A549 (cell line): ENCODE data around the gene GRK4. TPM values are rescaled to one million over a fixed set of nuclear protein-coding genes. Genes with fewer than 3 reads are reported as not detected.

Experiments
- ATAC-seq, 2 experiments: fragments of 200-7000 bp in 1 of 2; fragments of >200 bp in 1 of 2; cut with Nextera tagmentation in 1 of 2; cut with Tn5 transposase in 1 of 2; 3 replicates each; pipeline versions ENCODE4 v1.8.0 to v1.9.1; 2018 to 2020; ENCODE audit warnings: mild to moderate bottlenecking in 1 of 2, moderate library complexity in 1 of 2
- CTCF ChIA-PET: fragments of 300-600 bp; sonication (Branson Sonifier 250); formaldehyde crosslinking; extraction: SDS; loops from one replicate; lab custom pipeline; 2021; ENCODE audit warnings: antibody characterized with exemption, inconsistent platforms; lab: Yijun Ruan, JAX
- POLR2A ChIA-PET: fragments of 350-600 bp; formaldehyde crosslinking; extraction: SDS; loops from one replicate; lab custom pipeline; 2021; ENCODE audit warnings: antibody characterized with exemption, inconsistent platforms; lab: Yijun Ruan, JAX
- DNase-seq, 2 experiments: peaks; one replicate each; pipeline versions ENCODE4 v3.0.0 to v3.0.0-alpha.2; 2011 to 2016; ENCODE audit warnings: low read depth in 1 of 2, low spot score in 1 of 2
- FAIRE-seq: peaks from 2 replicates; lab custom pipeline; 2011; peaks lifted over from hg19 to GRCh38; lab: Jason Lieb, UNC
- H3K27ac ChIP-seq, 2 experiments: fragments of >200 bp; sonication (Bioruptor Twin); formaldehyde crosslinking; 3 replicates each; pipeline ENCODE4 v1.5.1; 2016 to 2017
- H3K4me1 ChIP-seq: fragments of >200 bp; sonication (Bioruptor Twin); formaldehyde crosslinking; 3 replicates; pipeline ENCODE4 v1.6.1; 2016
- H3K4me2 ChIP-seq: fragments of >200 bp; sonication (Bioruptor Twin); formaldehyde crosslinking; 3 replicates; pipeline ENCODE4 v1.6.1; 2016
- H3K4me3 ChIP-seq: fragments of >200 bp; sonication (Bioruptor Twin); formaldehyde crosslinking; 3 replicates; pipeline ENCODE4 v1.5.1; 2016
- H3K9me3 ChIP-seq: fragments of >200 bp; sonication (Bioruptor Twin); formaldehyde crosslinking; 3 replicates; pipeline ENCODE4 v1.6.1; 2016
- BHLHE40 ChIP-seq: IDR thresholded peaks from 2 replicates; pipeline ENCODE4 v1.6.1; 2012; ENCODE audit warnings: low read depth, low read length, inconsistent platforms
- CBX2 ChIP-seq: fragments of 200-600 bp; sonication (generic); IDR thresholded peaks from 2 replicates; pipeline ENCODE4 v1.6.1; 2016; ENCODE audit warnings: low read depth, mild to moderate bottlenecking, borderline replicate concordance
- CHD2 ChIP-seq: fragments of 150-350 bp; IDR thresholded peaks from 2 replicates; pipeline ENCODE4 v1.6.1; 2014; ENCODE audit warnings: low read length; ENCODE audit not compliant: partially characterized antibody
- CHD4 ChIP-seq: fragments of 200-600 bp; sonication (generic); IDR thresholded peaks from 2 replicates; pipeline ENCODE4 v1.6.1; 2016; ENCODE audit warnings: antibody characterized with exemption, mild to moderate bottlenecking, borderline replicate concordance
- EP300 ChIP-seq, 2 experiments: fragments of >200 bp; sonication (Bioruptor Twin); formaldehyde crosslinking; IDR thresholded peaks; 2 replicates in 1 of 2; 3 replicates in 1 of 2; pipeline ENCODE4 v1.6.1; 2016 to 2017
- GATA3 ChIP-seq: IDR thresholded peaks from 2 replicates; pipeline ENCODE4 v1.6.1; 2012; ENCODE audit warnings: borderline replicate concordance
- HEYL ChIP-seq: fragments of 250-450 bp; sonication (Bioruptor Pico); IDR thresholded peaks from 2 replicates; pipeline ENCODE4 v1.8.0; 2021; ENCODE audit warnings: mild to moderate bottlenecking, moderate library complexity
- HOXB13 ChIP-seq: fragments of 250-450 bp; sonication (Bioruptor Pico); IDR thresholded peaks from 2 replicates; pipeline ENCODE4 v1.5.0; 2020; ENCODE audit warnings: low read depth, mild to moderate bottlenecking, moderate library complexity
- HOXB5 ChIP-seq: fragments of 250-450 bp; sonication (Bioruptor Pico); IDR thresholded peaks from 2 replicates; pipeline ENCODE4 v1.5.0; 2020; ENCODE audit warnings: mild to moderate bottlenecking, moderate library complexity
- JUN ChIP-seq, 2 experiments: fragments of >200 bp; sonication (Bioruptor Twin); formaldehyde crosslinking; IDR thresholded peaks; 2 replicates in 1 of 2; 3 replicates in 1 of 2; pipeline ENCODE4 v1.6.1; 2016 to 2017
- JUNB ChIP-seq: fragments of >200 bp; sonication (Bioruptor Twin); formaldehyde crosslinking; IDR thresholded peaks from 2 replicates; pipeline ENCODE4 v1.6.1; 2016
- KDM1A ChIP-seq: fragments of 200-600 bp; sonication (generic); IDR thresholded peaks from 2 replicates; pipeline ENCODE4 v1.6.1; 2016; ENCODE audit warnings: low read depth, mild to moderate bottlenecking
- KDM5A ChIP-seq: fragments of 200-600 bp; sonication (generic); IDR thresholded peaks from 2 replicates; pipeline ENCODE4 v1.6.1; 2016; ENCODE audit warnings: antibody characterized with exemption, mild to moderate bottlenecking
- MAFK ChIP-seq: fragments of 450-650 bp; IDR thresholded peaks from 2 replicates; pipeline ENCODE4 v1.6.1; 2014; ENCODE audit not compliant: partially characterized antibody
- MAZ ChIP-seq: fragments of 150-350 bp; IDR thresholded peaks from 2 replicates; pipeline ENCODE4 v1.6.1; 2014; ENCODE audit warnings: antibody characterized with exemption, low read depth, low read length, borderline replicate concordance
- MYC ChIP-seq: IDR thresholded peaks from 2 replicates; pipeline ENCODE4 v1.6.1; 2012; ENCODE audit warnings: mild to moderate bottlenecking, inconsistent platforms, low read length, improper control_type of control experiment, borderline replicate concordance
- NPAS2 ChIP-seq: fragments of 250-450 bp; sonication (Bioruptor Pico); IDR thresholded peaks from 2 replicates; pipeline ENCODE4 v1.8.0; 2022; ENCODE audit warnings: mild to moderate bottlenecking, moderate library complexity, borderline replicate concordance
- NR3C1 ChIP-seq: fragments of >200 bp; sonication (Bioruptor Twin); formaldehyde crosslinking; IDR thresholded peaks from 3 replicates; pipeline ENCODE4 v1.6.1; 2017
- POLR2A ChIP-seq: IDR thresholded peaks from 2 replicates; pipeline ENCODE4 v1.6.1; 2012; ENCODE audit warnings: mild to moderate bottlenecking, low read length
- RARB ChIP-seq: fragments of 250-450 bp; sonication (Bioruptor Pico); IDR thresholded peaks from 2 replicates; pipeline ENCODE4 v1.8.0; 2021; ENCODE audit warnings: mild to moderate bottlenecking, moderate library complexity
- SREBF2 ChIP-seq: fragments of 450-650 bp; IDR thresholded peaks from 2 replicates; pipeline ENCODE4 v1.6.1; 2014; ENCODE audit warnings: mild to moderate bottlenecking, moderate library complexity
- TFCP2L1 ChIP-seq: fragments of 250-450 bp; sonication (Bioruptor Pico); IDR thresholded peaks from 2 replicates; pipeline ENCODE4 v1.5.0; 2021; ENCODE audit warnings: mild to moderate bottlenecking
- ZC3H11A ChIP-seq: fragments of 450-650 bp; IDR thresholded peaks from 2 replicates; pipeline ENCODE4 v1.6.1; 2014; ENCODE audit warnings: antibody characterized with exemption, mild to moderate bottlenecking
- WGBS: methylation state at CpG from one replicate; pipeline ENCODE4 v1.1.6; 2017; ENCODE audit errors: missing lambda C conversion rate; 5-methylcytosine and 5-hydroxymethylcytosine counted together
- polyA minus RNA-seq: library from RNA; depleted of rRNA, polyadenylated mRNA; stranded (reverse); fragments of >200 nt; gene quantifications from 2 replicates; pipeline ENCODE4 v1.2.3, GENCODE V29; 2011; rRNA and poly(A)+ RNA removed
- polyA plus RNA-seq, 4 experiments: library from polyadenylated mRNA; depleted of rRNA in 3 of 4; stranded (reverse); fragments of >200 nt; fragmentation: RNase III in 1 of 4; extraction: RNeasy Plus Mini Kit Qiagen cat#74134 plus additional on column Dnase treatment in 1 of 4; gene quantifications; 2 replicates in 3 of 4; 3 replicates in 1 of 4; pipeline ENCODE4 v1.2.3, GENCODE V29; 2011 to 2017
- TF ChIP-seq, protein P1 (sequence below): IDR thresholded peaks from 2 replicates; pipeline ENCODE4 v1.6.1; 2012; ENCODE audit warnings: low read depth, borderline replicate concordance
- TF ChIP-seq, protein P2 (sequence below): IDR thresholded peaks from 2 replicates; pipeline ENCODE4 v1.6.1; 2012
- TF ChIP-seq, protein P3 (sequence below): fragments of 250-450 bp; sonication (Bioruptor Pico); IDR thresholded peaks from 2 replicates; pipeline ENCODE4 v1.5.0; 2020; ENCODE audit warnings: low read depth, mild to moderate bottlenecking, moderate library complexity
- TF ChIP-seq, protein P4 (sequence below): fragments of >200 bp; sonication (Bioruptor Twin); formaldehyde crosslinking; IDR thresholded peaks from 2 replicates; pipeline ENCODE4 v1.6.1; 2016
- TF ChIP-seq, protein P5 (sequence below): fragments of 200-600 bp; sonication (generic); IDR thresholded peaks from 2 replicates; pipeline ENCODE4 v1.6.1; 2016; ENCODE audit warnings: antibody characterized with exemption, mild to moderate bottlenecking, moderate library complexity
- TF ChIP-seq, protein P6 (sequence below): IDR thresholded peaks from 2 replicates; pipeline ENCODE4 v1.6.1; 2012
- TF ChIP-seq, protein P7 (sequence below): fragments of >200 bp; sonication (Bioruptor Twin); formaldehyde crosslinking; IDR thresholded peaks from 3 replicates; pipeline ENCODE4 v1.6.1; 2016
- TF ChIP-seq, protein P8 (sequence below): fragments of 450-650 bp; IDR thresholded peaks from 2 replicates; pipeline ENCODE4 v1.6.1; 2014; ENCODE audit warnings: antibody characterized with exemption

Gene GRK4
- polyA plus RNA-seq (2011; rRNA removed) (0.76 and 1.1 TPM in 2 replicates), polyA plus RNA-seq (2017; fragmentation: RNase III; extraction: RNeasy Plus Mini Kit Qiagen cat#74134 plus additional on column Dnase treatment) (0.96 to 1.3 TPM (median 1.00 TPM) in 3 replicates), polyA minus RNA-seq (0.25 and 0.63 TPM in 2 replicates)
- polyA plus RNA-seq (2012; cell fraction: cytosol; rRNA removed), result 0.66 and 0.73 TPM in 2 replicates
- polyA plus RNA-seq (2012; cell fraction: nucleus; rRNA removed), result 0.52 and 0.61 TPM in 2 replicates

DNA sequence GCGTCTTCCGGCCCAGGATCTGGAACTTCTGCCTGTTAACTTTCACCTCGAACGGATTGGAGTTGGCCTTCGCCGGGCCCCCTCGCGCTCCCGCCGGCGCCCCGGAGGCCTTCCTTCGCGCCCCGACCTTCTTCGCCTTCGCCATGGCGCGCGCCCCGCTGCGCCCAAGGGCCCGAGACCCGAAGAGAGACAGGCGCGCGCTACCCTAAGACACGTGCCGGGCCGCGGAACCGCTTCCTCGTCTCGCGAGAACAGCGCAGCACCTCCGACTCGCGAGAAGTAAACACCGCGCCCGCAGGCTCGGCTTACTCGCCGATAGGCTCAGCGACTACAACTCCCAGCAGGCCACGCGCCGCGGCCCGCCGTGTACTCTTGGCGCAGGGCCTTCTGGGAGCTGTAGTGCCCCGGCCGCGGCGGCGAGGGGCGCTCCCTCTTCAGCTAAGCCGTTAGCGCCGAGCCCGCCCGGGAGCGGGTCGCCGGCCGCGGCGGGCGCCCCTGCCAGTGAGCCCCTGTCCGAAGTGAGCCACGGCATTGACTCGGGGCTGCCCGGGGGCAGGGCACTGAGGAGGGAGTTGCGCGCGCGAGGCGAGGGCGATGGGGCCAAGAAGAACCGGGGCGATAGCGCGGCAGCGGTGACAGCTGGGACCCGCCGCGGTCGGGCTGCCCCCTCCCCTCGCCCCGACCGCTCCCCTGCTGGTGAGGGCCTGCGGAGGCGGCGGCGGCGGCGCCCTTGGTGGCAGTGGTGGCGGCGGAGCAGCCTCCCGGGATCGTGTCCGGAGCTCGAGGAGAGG lies at the start of gene GRK4, which contains the start of gene NOP14:
GRK4 (plus strand) TSS at position 397 of the 791 bp plus-strand sequence. CDS start 500 bp downstream, outside the sequence.
NOP14 (minus strand) TSS at position 232 of the 791 bp plus-strand sequence; CDS start at position 145, 87 bp downstream.
- FAIRE-seq (no peak), DNase-seq (peak; percentile 90 to 97), ATAC-seq (peak; percentile 96)
- H3K4me2 ChIP-seq, result peak within 1 kb of the TSS; percentile 88
- no peaks in the 10 kb centered on the region for H3K9me3 ChIP-seq
- H3K4me3 ChIP-seq, result peak within 1 kb of the TSS; percentile 98
- 0% methylated on average over 5 of the region's 105 CpGs for WGBS
- H3K4me1 ChIP-seq, result peaks cover 8% of the 10 kb centered on the region; the same call in 1 of the 3 replicates
- H3K27ac ChIP-seq, result peak within 1 kb of the TSS; percentile 93 to 99
- ChIA-PET CTCF (interaction anchor here (0.6 to 2.9 kb wide), 6 partner anchors 15 to 85 kb away, joined by 3 to 9 read pairs (median 4); no protein-coding TSS in a partner anchor), POLR2A (interaction anchor here (0.6 to 1.3 kb wide), 3 partner anchors 10 to 28 kb away, joined by 4 to 10 read pairs (median 7); no protein-coding TSS in a partner anchor)
- TF ChIP-seq NPAS2 (CRISPR knock-in tag), result no peak
- TF ChIP-seq, protein P1, sequence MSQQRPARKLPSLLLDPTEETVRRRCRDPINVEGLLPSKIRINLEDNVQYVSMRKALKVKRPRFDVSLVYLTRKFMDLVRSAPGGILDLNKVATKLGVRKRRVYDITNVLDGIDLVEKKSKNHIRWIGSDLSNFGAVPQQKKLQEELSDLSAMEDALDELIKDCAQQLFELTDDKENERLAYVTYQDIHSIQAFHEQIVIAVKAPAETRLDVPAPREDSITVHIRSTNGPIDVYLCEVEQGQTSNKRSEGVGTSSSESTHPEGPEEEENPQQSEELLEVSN, result peak; percentile 96
- TF ChIP-seq CHD4, result no peak
- TF ChIP-seq NR3C1, result no peak
- TF ChIP-seq, protein P2, sequence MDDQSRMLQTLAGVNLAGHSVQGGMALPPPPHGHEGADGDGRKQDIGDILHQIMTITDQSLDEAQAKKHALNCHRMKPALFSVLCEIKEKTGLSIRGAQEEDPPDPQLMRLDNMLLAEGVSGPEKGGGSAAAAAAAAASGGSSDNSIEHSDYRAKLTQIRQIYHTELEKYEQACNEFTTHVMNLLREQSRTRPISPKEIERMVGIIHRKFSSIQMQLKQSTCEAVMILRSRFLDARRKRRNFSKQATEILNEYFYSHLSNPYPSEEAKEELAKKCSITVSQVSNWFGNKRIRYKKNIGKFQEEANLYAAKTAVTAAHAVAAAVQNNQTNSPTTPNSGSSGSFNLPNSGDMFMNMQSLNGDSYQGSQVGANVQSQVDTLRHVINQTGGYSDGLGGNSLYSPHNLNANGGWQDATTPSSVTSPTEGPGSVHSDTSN, result no peak
- TF ChIP-seq, protein P3, sequence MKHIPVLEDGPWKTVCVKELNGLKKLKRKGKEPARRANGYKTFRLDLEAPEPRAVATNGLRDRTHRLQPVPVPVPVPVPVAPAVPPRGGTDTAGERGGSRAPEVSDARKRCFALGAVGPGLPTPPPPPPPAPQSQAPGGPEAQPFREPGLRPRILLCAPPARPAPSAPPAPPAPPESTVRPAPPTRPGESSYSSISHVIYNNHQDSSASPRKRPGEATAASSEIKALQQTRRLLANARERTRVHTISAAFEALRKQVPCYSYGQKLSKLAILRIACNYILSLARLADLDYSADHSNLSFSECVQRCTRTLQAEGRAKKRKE (CRISPR knock-in tag), result no peak
- TF ChIP-seq MAFK, result peak; percentile 8
- TF ChIP-seq RARB, result no peak
- peak; percentile 97 for TF ChIP-seq CHD2
- no peak for TF ChIP-seq TFCP2L1 (CRISPR knock-in tag)
- TF ChIP-seq ZC3H11A, result no peak
- peak; percentile 90 for TF ChIP-seq GATA3
- TF ChIP-seq KDM5A, result no peak
- TF ChIP-seq, protein P4, sequence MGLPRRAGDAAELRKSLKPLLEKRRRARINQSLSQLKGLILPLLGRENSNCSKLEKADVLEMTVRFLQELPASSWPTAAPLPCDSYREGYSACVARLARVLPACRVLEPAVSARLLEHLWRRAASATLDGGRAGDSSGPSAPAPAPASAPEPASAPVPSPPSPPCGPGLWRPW, result no peak
- TF ChIP-seq JUNB, result no peak
- TF ChIP-seq BHLHE40, result peak; percentile 78
- no peak for TF ChIP-seq CBX2
- no peak for TF ChIP-seq SREBF2
- TF ChIP-seq, protein P5, sequence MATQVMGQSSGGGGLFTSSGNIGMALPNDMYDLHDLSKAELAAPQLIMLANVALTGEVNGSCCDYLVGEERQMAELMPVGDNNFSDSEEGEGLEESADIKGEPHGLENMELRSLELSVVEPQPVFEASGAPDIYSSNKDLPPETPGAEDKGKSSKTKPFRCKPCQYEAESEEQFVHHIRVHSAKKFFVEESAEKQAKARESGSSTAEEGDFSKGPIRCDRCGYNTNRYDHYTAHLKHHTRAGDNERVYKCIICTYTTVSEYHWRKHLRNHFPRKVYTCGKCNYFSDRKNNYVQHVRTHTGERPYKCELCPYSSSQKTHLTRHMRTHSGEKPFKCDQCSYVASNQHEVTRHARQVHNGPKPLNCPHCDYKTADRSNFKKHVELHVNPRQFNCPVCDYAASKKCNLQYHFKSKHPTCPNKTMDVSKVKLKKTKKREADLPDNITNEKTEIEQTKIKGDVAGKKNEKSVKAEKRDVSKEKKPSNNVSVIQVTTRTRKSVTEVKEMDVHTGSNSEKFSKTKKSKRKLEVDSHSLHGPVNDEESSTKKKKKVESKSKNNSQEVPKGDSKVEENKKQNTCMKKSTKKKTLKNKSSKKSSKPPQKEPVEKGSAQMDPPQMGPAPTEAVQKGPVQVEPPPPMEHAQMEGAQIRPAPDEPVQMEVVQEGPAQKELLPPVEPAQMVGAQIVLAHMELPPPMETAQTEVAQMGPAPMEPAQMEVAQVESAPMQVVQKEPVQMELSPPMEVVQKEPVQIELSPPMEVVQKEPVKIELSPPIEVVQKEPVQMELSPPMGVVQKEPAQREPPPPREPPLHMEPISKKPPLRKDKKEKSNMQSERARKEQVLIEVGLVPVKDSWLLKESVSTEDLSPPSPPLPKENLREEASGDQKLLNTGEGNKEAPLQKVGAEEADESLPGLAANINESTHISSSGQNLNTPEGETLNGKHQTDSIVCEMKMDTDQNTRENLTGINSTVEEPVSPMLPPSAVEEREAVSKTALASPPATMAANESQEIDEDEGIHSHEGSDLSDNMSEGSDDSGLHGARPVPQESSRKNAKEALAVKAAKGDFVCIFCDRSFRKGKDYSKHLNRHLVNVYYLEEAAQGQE, result peak; percentile 98
- peak; percentile 55 for TF ChIP-seq POLR2A
- 0 out of 2 replicates have a peak, but pooled peaks have one; percentile 44 for TF ChIP-seq HOXB13
- TF ChIP-seq, protein P6, sequence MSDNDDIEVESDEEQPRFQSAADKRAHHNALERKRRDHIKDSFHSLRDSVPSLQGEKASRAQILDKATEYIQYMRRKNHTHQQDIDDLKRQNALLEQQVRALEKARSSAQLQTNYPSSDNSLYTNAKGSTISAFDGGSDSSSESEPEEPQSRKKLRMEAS, result peak; percentile 99
- TF ChIP-seq HEYL (CRISPR knock-in tag), result no peak
- no peak for TF ChIP-seq KDM1A
- TF ChIP-seq JUN (IDR thresholded peaks at IDR 0.05), result peak in 1 of 2 experiments; percentile 81; a peak in 3 of 5 replicates
- peak; percentile 66; the same call in 1 of the 2 replicates for TF ChIP-seq MYC
- TF ChIP-seq, protein P7, sequence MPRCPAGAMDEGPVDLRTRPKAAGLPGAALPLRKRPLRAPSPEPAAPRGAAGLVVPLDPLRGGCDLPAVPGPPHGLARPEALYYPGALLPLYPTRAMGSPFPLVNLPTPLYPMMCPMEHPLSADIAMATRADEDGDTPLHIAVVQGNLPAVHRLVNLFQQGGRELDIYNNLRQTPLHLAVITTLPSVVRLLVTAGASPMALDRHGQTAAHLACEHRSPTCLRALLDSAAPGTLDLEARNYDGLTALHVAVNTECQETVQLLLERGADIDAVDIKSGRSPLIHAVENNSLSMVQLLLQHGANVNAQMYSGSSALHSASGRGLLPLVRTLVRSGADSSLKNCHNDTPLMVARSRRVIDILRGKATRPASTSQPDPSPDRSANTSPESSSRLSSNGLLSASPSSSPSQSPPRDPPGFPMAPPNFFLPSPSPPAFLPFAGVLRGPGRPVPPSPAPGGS, result 0 out of 3 replicates have a peak, but pooled peaks have one; percentile 49
- TF ChIP-seq, protein P8, sequence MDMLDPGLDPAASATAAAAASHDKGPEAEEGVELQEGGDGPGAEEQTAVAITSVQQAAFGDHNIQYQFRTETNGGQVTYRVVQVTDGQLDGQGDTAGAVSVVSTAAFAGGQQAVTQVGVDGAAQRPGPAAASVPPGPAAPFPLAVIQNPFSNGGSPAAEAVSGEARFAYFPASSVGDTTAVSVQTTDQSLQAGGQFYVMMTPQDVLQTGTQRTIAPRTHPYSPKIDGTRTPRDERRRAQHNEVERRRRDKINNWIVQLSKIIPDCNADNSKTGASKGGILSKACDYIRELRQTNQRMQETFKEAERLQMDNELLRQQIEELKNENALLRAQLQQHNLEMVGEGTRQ, result peak; percentile 76
- TF ChIP-seq HOXB5 (CRISPR knock-in tag), result no peak
- no peak for TF ChIP-seq EP300 (IDR thresholded peaks at IDR 0.05)
- no peak for TF ChIP-seq MAZ
